HEK293 (cell line): ENCODE results near the gene GPER1.

Experiments
- CTCF ChIA-PET: fragments of 350-600 bp; formaldehyde crosslinking; extraction: SDS; loops from one replicate; lab custom pipeline; 2021; ENCODE audit warnings: antibody characterized with exemption; lab: Yijun Ruan, JAX
- POLR2A ChIA-PET: fragments of 300-600 bp; formaldehyde crosslinking; extraction: SDS; loops from one replicate; lab custom pipeline; 2020; ENCODE audit warnings: antibody characterized with exemption, inconsistent platforms; lab: Yijun Ruan, JAX
- H3K27ac ChIP-seq: fragments of 200-500 bp; sonication (Bioruptor generic); 2 replicates; pipeline ENCODE4 v1.5.1; 2014; ENCODE audit warnings: low read depth, low read length, control low read depth, inconsistent platforms; ENCODE audit errors: extremely low read depth
- H3K36me3 ChIP-seq, 2 experiments: fragments of 200-500 bp in 1 of 2; sonication (Bioruptor generic) in 1 of 2; 1 replicate in 1 of 2; 2 replicates in 1 of 2; pipeline ENCODE4 v1.5.1; 2014 to 2017; ENCODE audit warnings: inconsistent platforms in 2 of 2, low read length in 2 of 2; ENCODE audit not compliant: control insufficient read depth in 2 of 2, insufficient read depth in 1 of 2
- H3K4me1 ChIP-seq: fragments of 200-500 bp; sonication (Bioruptor generic); 2 replicates; pipeline ENCODE4 v1.5.1; 2014; ENCODE audit warnings: mild to moderate bottlenecking, low read length, inconsistent platforms; ENCODE audit not compliant: control insufficient read depth, insufficient read depth
- H3K4me3 ChIP-seq: 2 replicates; pipeline ENCODE4 v1.5.1; 2011; ENCODE audit warnings: low read depth, mild to moderate bottlenecking, control low read depth, low read length, moderate library complexity
- H3K9me3 ChIP-seq: fragments of 200-500 bp; sonication (Bioruptor generic); 2 replicates; pipeline ENCODE4 v1.5.1; 2014; ENCODE audit warnings: low read depth, low read length, inconsistent platforms; ENCODE audit not compliant: control insufficient read depth, insufficient read depth
- GLIS2 ChIP-seq: fragments of 450-650 bp; formaldehyde crosslinking; IDR thresholded peaks from 2 replicates; pipeline ENCODE4 v1.5.1; 2016; ENCODE audit warnings: missing biosample characterization, missing genetic modification characterization
- KLF10 ChIP-seq: fragments of 450-650 bp; IDR thresholded peaks from 2 replicates; pipeline ENCODE4 v1.5.1; 2018; ENCODE audit warnings: missing biosample characterization, mild to moderate bottlenecking, missing genetic modification characterization
- ZBTB21 ChIP-seq: fragments of 450-650 bp; formaldehyde crosslinking; IDR thresholded peaks from 2 replicates; pipeline ENCODE4 v1.5.1; 2017; ENCODE audit warnings: missing biosample characterization, missing genetic modification characterization
- ZIC2 ChIP-seq: fragments of 450-650 bp; formaldehyde crosslinking; IDR thresholded peaks from 2 replicates; pipeline ENCODE4 v1.5.1; 2016; ENCODE audit warnings: missing biosample characterization, missing genetic modification characterization
- ZNF133 ChIP-seq: fragments of 450-650 bp; formaldehyde crosslinking; IDR thresholded peaks from 2 replicates; pipeline ENCODE4 v1.5.1; 2016; ENCODE audit warnings: missing biosample characterization, missing genetic modification characterization
- ZNF16 ChIP-seq: fragments of 450-650 bp; formaldehyde crosslinking; IDR thresholded peaks from 2 replicates; pipeline ENCODE4 v1.5.1; 2016; ENCODE audit warnings: low read depth, missing biosample characterization, missing genetic modification characterization
- ZNF221 ChIP-seq: fragments of 450-650 bp; formaldehyde crosslinking; IDR thresholded peaks from 2 replicates; pipeline ENCODE4 v1.5.1; 2017; ENCODE audit warnings: missing biosample characterization, missing genetic modification characterization, borderline replicate concordance
- ZNF239 ChIP-seq: fragments of 450-650 bp; formaldehyde crosslinking; IDR thresholded peaks from 2 replicates; pipeline ENCODE4 v1.5.1; 2016; ENCODE audit warnings: missing biosample characterization, missing genetic modification characterization
- ZNF24 ChIP-seq: fragments of 450-650 bp; formaldehyde crosslinking; IDR thresholded peaks from 2 replicates; pipeline ENCODE4 v1.5.1; 2016; ENCODE audit warnings: missing biosample characterization, missing genetic modification characterization
- ZNF341 ChIP-seq: fragments of 450-650 bp; formaldehyde crosslinking; IDR thresholded peaks from 2 replicates; pipeline ENCODE4; 2016; ENCODE audit warnings: low read depth, missing biosample characterization, missing genetic modification characterization
- ZNF426 ChIP-seq: fragments of 450-650 bp; formaldehyde crosslinking; IDR thresholded peaks from 2 replicates; pipeline ENCODE4 v1.5.1; 2017; ENCODE audit warnings: missing biosample characterization, missing genetic modification characterization, mild to moderate bottlenecking, inconsistent platforms, moderate library complexity
- ZNF433 ChIP-seq: fragments of 450-650 bp; formaldehyde crosslinking; IDR thresholded peaks from 2 replicates; pipeline ENCODE4 v1.5.1; 2016; ENCODE audit warnings: missing biosample characterization, missing genetic modification characterization, low read depth
- ZNF518A ChIP-seq: fragments of 450-650 bp; formaldehyde crosslinking; conservative IDR thresholded peaks from 2 replicates; pipeline ENCODE4 v1.5.1; 2016; ENCODE audit warnings: low read depth, missing biosample characterization, missing genetic modification characterization
- ZNF555 ChIP-seq: fragments of 450-650 bp; formaldehyde crosslinking; conservative IDR thresholded peaks from 2 replicates; pipeline ENCODE4 v1.5.1; 2017; ENCODE audit warnings: missing biosample characterization, mild to moderate bottlenecking, missing genetic modification characterization, inconsistent platforms
- ZNF658 ChIP-seq: fragments of 450-650 bp; formaldehyde crosslinking; IDR thresholded peaks from 2 replicates; pipeline ENCODE4; 2016; ENCODE audit warnings: missing biosample characterization, missing genetic modification characterization
- ZNF777 ChIP-seq: fragments of 450-650 bp; formaldehyde crosslinking; IDR thresholded peaks from 2 replicates; pipeline ENCODE4 v1.5.1; 2017; ENCODE audit warnings: missing biosample characterization, missing genetic modification characterization, borderline replicate concordance
- ZSCAN23 ChIP-seq: fragments of 450-650 bp; formaldehyde crosslinking; IDR thresholded peaks from 2 replicates; pipeline ENCODE4 v1.5.1; 2016; ENCODE audit warnings: missing biosample characterization, missing genetic modification characterization
- ZSCAN4 ChIP-seq: fragments of 450-650 bp; formaldehyde crosslinking; IDR thresholded peaks from 2 replicates; pipeline ENCODE4 v1.5.1; 2017; ENCODE audit warnings: missing biosample characterization, missing genetic modification characterization
- TF ChIP-seq, protein P1 (sequence below): fragments of 450-650 bp; formaldehyde crosslinking; IDR thresholded peaks from 2 replicates; pipeline ENCODE4 v1.5.1; 2016; ENCODE audit warnings: missing biosample characterization, missing genetic modification characterization
- TF ChIP-seq, protein P2 (sequence below): fragments of 450-650 bp; formaldehyde crosslinking; IDR thresholded peaks from 2 replicates; pipeline ENCODE4 v1.5.1; 2016; ENCODE audit warnings: missing biosample characterization, missing genetic modification characterization

The GPER1 gene

DNA sequence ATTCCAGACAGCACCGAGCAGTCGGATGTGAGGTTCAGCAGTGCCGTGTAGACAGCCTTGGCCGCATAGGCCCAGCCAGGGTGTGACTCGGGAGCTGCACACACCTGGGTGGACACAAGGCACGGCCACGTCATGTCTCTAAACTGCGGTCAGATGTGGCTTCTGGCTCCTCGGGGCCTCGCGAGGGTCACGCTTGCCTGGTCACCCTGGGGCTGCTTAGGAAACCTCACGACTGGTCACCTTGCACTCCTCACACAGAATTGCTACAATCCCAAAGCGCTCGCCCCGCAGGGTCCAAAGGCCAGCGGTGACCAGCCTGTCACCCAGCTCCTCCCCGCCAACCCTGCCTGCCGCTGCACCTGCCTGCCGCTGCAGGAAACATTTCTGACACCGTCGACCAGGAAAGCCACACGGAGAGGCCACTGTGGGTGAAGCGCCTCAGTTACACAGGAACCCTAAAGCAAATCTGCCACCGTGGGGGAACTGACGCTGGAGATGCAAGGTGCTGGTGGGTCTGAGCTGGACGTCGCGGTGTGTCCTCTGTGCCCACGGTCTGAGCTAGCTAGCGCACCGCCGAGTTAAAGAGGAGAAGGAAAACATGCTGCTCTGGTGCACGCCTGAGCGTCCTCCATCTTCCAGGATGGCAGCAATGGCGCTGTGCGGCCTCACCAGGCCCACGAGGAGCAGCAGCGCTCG is 5.0 kb downstream of the GPER1 start:
- Histone ChIP-seq H3K4me1 (0 out of 2 replicates have a peak, but pooled peaks cover 2% of the 10 kb centered on the region), H3K27ac (no peak overlapping the region), H3K9me3 (no peaks in the 10 kb centered on the region), H3K4me3 (no peak overlapping the region), H3K36me3 (peaks cover 0 to 5% of the 10 kb centered on the region in 2 experiments; a peak in 1 of 3 replicates)
- POLR2A ChIA-PET: no interaction called here
- CTCF ChIA-PET: interaction anchor here (1.2 to 1.4 kb wide), 2 partner anchors 99 to 100 kb away, joined by 3 to 4 read pairs; no protein-coding TSS in a partner anchor
- TF ChIP-seq GLIS2 (no peak), ZNF777 (tag by site-specific recombination) (no peak), ZNF555 (tag by site-specific recombination) (no peak), ZNF24 (tag by site-specific recombination) (no peak), ZBTB21 (tag by site-specific recombination) (no peak), ZNF426 (tag by site-specific recombination) (no peak), ZNF341 (tag by site-specific recombination) (no peak), ZNF239 (tag by site-specific recombination) (no peak), ZIC2 (tag by site-specific recombination) (no peak), ZNF658 (tag by site-specific recombination) (no peak), ZNF518A (tag by site-specific recombination) (no peak), ZNF16 (no peak), KLF10 (tag by site-specific recombination) (no peak), ZNF433 (tag by site-specific recombination) (no peak), ZSCAN23 (tag by site-specific recombination) (no peak), ZNF221 (no peak), ZNF133 (tag by site-specific recombination) (no peak), ZSCAN4 (tag by site-specific recombination) (no peak)
- TF ChIP-seq, protein P1, sequence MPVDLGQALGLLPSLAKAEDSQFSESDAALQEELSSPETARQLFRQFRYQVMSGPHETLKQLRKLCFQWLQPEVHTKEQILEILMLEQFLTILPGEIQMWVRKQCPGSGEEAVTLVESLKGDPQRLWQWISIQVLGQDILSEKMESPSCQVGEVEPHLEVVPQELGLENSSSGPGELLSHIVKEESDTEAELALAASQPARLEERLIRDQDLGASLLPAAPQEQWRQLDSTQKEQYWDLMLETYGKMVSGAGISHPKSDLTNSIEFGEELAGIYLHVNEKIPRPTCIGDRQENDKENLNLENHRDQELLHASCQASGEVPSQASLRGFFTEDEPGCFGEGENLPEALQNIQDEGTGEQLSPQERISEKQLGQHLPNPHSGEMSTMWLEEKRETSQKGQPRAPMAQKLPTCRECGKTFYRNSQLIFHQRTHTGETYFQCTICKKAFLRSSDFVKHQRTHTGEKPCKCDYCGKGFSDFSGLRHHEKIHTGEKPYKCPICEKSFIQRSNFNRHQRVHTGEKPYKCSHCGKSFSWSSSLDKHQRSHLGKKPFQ (tag by site-specific recombination): no peak
- TF ChIP-seq, protein P2, sequence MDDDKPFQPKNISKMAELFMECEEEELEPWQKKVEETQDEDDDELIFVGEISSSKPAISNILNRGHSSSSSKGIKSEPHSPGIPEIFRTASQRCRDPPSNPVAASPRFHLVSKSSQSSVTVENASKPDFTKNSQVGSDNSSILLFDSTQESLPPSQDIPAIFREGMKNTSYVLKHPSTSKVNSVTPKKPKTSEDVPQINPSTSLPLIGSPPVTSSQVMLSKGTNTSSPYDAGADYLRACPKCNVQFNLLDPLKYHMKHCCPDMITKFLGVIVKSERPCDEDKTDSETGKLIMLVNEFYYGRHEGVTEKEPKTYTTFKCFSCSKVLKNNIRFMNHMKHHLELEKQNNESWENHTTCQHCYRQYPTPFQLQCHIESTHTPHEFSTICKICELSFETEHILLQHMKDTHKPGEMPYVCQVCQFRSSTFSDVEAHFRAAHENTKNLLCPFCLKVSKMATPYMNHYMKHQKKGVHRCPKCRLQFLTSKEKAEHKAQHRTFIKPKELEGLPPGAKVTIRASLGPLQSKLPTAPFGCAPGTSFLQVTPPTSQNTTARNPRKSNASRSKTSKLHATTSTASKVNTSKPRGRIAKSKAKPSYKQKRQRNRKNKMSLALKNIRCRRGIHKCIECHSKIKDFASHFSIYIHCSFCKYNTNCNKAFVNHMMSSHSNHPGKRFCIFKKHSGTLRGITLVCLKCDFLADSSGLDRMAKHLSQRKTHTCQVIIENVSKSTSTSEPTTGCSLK: no peak
